Inferior parietal cortex (tissue), 1 donor: ENCODE data around the gene GIGYF2.

ENCODE experiments used
- DNase-seq: peaks from one replicate; pipeline ENCODE4 v3.0.0-alpha.2; 2016; ENCODE audit errors: extremely low spot score

The GIGYF2 gene

GRCh38 chr2:232880764-232881351, 183.7 kb downstream of the GIGYF2 start:
- no peak for DNase-seq

DNA sequence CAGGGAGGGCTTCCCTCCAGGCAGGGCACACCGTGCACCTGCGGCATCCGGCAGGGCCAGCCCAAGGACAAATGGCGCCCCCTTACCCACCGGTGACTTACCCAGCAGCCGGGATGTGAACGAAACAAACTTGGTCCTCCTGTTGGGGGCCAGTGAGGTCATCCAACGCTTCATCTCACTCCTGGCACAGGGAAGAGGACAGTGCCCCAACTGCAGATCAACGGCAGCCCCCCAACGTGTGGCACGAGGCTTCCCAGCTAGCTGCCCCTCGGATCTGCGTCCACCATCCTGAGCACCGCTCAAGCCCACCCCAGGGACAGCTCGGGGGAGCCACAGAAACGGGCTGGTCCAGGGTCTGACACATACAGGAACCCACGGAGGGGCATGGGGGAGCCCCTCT, 185.0 kb downstream of the GIGYF2 start:
- no peak for DNase-seq

DNA sequence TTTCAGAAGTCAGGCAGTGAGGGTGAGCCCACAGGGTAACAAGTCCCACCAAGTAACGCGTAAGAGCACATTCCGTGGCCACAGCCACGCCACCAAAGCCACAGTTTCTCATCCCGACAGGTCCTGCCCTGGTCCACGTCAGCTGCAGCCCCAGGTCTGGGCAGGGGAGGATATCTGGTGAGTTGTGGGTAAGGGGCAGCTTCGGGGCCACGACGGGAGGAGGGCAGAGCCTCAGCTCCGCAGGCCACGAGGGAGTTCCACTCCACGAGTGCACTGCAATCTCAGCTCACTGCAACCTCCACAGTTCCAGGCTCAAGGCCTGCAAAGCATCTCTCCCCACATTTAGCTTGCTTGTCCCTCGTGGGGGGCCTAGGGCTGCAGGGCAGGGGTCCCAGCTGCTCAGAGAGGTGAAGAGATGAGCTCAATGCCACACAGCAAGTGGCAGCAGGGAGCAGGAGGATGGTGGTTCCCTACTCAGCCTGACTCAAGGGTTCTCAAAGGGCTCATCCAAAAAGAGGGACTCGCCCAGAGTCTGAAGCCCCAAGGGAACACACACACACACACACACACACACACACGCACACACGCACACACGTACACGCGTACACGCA, 185.5 kb downstream of the GIGYF2 start:
- DNase-seq, result no peak

GRCh38 chr2:232883116-232883721, 186.1 kb downstream of the GIGYF2 start:
- DNase-seq, result no peak

- no peak for DNase-seq
Measured at GRCh38 chr2:232884001-232884421, 186.9 kb downstream of the GIGYF2 start.

DNA sequence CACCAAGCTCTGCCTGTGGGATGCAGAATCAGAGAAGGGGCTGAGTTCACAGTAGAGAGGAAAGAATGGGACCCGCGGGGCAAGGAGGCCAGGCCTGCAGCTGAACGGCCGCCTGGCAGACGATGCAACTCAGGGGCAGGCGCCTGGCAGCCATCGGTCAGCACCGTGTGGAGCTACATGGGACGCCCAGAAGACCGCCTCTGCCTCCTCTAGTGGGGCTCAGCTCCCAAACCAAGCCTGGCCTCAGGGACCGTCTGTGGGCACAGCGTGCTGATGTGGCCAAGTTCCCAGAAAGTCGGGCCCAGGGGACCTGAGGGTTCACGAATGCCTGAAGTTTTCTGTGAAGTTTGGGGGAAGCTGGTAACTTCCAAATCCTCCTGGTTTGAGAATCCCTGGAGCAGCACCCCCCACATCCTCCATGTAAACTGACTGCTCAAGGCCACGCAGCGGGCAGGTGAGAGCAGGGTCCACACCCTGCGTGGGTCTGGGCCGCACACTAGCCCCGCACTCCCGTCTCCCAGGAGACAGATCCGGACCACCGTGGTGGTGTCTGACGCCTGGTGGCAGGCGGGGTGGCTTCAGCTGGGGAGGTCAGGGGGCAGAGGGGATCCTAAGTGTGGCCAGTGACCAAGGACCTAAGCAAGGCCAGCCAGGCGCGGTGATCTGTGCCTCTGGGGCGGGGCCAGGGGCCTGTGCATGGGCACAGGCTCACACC, 187.6 kb downstream of the GIGYF2 start:
- no peak for DNase-seq

DNA sequence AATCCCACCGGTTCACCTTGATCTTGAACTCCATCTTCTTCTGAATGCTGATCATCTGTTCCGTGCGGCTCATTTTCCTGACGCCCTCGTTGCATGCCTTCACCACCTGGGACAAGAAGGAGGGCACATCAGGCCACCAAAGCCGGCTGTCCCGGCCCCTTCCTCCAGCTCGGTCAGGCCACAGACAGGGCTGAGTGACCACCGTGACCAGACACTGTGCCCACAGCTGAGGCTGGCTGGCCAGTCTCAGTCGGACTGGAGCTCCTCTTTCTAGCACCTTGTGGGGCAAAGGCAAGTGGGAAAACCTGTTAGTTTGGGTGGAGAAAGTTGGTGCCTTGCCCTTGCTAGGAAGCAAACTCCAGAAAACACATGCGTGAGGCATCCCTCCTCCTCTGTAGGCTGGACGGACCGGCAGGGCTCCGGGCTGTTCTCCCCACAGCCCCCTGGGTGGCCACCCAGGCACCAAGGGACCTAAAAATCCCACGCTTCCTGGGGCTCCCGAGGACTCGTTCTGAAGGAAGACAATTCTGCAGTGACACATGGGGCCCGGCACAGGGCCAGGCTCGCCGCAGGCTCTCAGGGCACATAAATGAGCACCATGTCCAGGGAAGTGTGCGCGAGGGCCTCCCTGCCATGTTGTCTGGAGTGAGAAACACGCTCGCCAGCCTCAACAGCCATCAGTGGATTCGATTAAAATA, 188.3 kb downstream of the GIGYF2 start:
- DNase-seq, result no peak

- DNase-seq, result no peak
Measured at GRCh38 chr2:232886176-232886575, 189.0 kb downstream of the GIGYF2 start.

DNA sequence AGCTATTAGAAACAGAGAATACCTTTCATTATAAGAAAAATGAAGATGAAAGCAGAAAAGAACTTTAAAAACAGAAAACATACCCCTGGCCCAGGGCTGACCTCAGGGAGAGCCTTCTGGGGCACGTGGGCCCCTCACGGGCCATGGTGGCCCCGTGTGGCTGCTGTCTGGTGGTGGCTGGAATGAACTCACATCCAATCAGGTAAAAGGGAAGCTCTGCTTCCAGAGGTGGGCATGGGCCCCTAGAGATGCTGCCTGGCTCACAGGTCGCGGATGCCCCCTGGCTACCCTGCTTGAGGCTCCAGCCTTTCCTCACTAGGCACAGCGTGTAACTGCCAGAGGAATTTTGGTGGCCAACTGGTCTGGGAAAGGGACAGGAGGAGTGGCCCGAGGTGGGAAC, 189.5 kb downstream of the GIGYF2 start:
- no peak for DNase-seq

- no peak for DNase-seq
Measured at GRCh38 chr2:232887171-232887850, 190.2 kb downstream of the GIGYF2 start.

GRCh38 chr2:232888099-232888836, 191.1 kb downstream of the GIGYF2 start:
- no peak for DNase-seq

DNA sequence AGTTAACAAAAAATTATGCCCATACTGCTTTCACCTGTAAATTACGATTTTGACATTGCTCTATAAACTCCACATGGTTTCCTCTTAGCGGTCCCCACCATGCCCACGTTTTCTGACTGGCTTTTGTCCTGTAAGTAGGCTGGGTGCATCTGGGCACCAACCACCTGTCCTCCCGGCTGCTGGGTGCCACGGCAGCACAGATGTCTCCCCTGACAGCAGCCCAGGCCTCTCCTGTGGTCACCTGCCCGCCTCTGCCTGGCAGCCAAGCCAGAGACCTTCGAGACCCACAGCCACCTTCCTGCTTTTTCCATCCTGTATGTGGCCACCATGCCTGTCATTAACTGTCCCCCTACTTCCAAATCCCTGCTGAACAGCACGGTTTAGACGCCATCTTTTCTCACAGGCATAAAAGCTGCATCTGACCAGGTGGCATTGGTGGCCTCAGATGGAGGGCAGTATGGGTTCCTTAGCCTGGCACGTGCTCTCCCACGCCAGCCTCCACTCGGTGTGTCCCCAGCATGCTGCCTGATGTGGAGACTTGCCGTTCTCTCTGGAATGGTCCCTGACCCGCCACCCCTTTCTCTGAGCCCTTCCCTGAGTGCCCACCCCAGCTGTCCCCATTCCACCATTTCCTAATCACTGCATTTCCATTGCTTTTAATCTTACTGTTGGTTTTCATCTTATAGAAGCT, 191.9 kb downstream of the GIGYF2 start:
- no peak for DNase-seq

GRCh38 chr2:232889876-232890401, 192.8 kb downstream of the GIGYF2 start:
- DNase-seq, result no peak

GRCh38 chr2:232890536-232890895, 193.4 kb downstream of the GIGYF2 start:
- no peak for DNase-seq

GRCh38 chr2:232890896-232891601, 193.9 kb downstream of the GIGYF2 start:
- DNase-seq, result no peak

DNA sequence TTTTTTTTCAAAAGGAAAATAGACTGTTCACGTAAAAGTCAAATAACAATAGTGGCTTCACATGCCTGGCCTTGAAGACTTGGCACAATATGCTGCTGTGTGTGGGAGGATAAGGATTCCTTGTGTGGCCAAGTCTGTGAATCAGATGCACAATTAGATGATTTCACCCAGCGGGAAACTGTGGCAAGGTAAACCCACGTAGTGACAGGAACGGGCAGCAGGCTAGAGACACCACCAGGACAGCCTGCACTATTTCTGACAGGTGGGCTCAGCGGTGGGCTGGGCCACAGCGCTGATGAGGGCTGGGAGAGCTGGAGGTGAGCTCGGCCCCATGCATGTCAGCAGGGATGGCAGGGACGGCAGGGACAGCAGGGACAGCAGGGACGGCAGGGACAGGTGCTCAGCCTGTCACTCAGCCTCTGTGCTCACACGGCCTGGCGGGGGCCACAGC, 194.5 kb downstream of the GIGYF2 start:
- no peak for DNase-seq

DNA sequence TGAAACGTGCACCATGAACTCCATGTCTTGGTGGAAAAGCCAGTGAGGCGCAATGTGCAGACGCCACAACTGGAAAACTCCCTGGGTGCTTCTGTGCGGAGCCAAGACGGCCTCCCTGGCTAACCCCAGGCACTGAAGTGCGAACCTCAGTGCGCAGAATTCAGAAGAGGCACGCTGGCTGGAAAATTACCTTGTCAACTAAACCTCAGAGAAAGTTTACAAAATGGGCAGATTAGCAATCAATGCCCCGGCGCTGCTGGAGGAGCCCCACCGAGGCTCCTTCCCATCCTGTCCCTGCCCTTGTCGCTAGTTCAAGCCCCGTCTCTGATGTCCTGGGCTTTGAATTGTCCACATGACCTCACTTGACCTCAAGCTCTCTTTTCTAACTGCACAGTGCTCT, 195.1 kb downstream of the GIGYF2 start:
- DNase-seq, result no peak

GRCh38 chr2:232892843-232893242, 195.7 kb downstream of the GIGYF2 start:
- no peak for DNase-seq

DNA sequence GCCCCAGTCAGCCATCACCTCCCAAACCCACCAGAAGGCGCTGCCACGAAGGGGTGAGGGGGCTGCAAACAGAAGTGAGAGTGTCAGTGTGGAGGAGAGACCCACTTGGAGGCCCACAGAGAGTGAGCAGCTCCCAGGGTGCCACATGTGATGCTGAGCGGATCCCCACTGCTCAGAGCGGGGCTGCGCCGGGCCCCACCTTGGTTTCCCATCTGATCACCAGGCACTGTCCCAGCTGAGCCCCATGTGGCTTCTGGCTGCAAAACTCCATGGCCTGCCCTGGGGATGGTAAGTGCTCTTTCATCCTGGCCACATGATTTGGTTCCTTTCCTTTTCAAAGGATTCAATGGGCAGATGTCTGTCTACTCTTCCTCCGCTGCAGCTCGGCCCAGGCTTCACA, 196.7 kb downstream of the GIGYF2 start:
- no peak for DNase-seq
